Gastroesophageal sphincter (tissue), 3 donors: ENCODE measurements around the gene NARF.
"Not testable (repeated sequence)": the region's sequence is repeated elsewhere in the genome, so short reads cannot be mapped to it uniquely, and the experiment has no call there.

Experiments
- CTCF ChIP-seq, 4 experiments: fragments of 200-600 bp in 2 of 4; fragments of 450-650 bp in 2 of 4; sonication (generic) in 1 of 4; IDR thresholded peaks; one replicate each; pipeline ENCODE4 v1.5.1; 2017 to 2019; ENCODE audit warnings: antibody characterized with exemption in 4 of 4, mild to moderate bottlenecking in 2 of 4, moderate library complexity in 2 of 4
- EP300 ChIP-seq: sonication (generic); formaldehyde crosslinking; IDR thresholded peaks from one replicate; pipeline ENCODE4 v1.6.1; 2017; ENCODE audit warnings: antibody characterized with exemption, mild to moderate bottlenecking
- POLR2A ChIP-seq, 2 donors: fragments of 450-650 bp; IDR thresholded peaks; one replicate each; pipeline ENCODE4 v1.6.1; 2017; ENCODE audit warnings: antibody characterized with exemption in 2 of 2, mild to moderate bottlenecking in 2 of 2, moderate library complexity in 1 of 2
- POLR2AphosphoS5 ChIP-seq: sonication (generic); formaldehyde crosslinking; IDR thresholded peaks from one replicate; pipeline ENCODE4 v1.6.1; 2017; ENCODE audit warnings: antibody characterized with exemption

- TF ChIP-seq CTCF (IDR thresholded peaks at IDR 0.05); POLR2AphosphoS5; POLR2A (IDR thresholded peaks at IDR 0.05); EP300: not testable (repeated sequence)
These were observed 46.5 kb upstream of the NARF start for GRCh38 chr17:82412081-82412480.
